ENCODE results near the gene DCUN1D4. TPM values are rescaled to one million over a fixed set of nuclear protein-coding genes. Genes with fewer than 3 reads are reported as not detected.

The DCUN1D4 gene
- total and polyA plus RNA-seq, 2 experiments from 2014 or later, result 18.0 to 28.2 TPM

GRCh38 chr4:51833236-51833635, 9.7 kb upstream of the DCUN1D4 start:
- Histone ChIP-seq H3K27ac (no peak overlapping the region), H3K4me1 (ENCODE audit: low read depth) (no peaks in the 10 kb centered on the region), H3K27me3 (no peaks in the 10 kb centered on the region), H3K36me3 (no peaks in the 10 kb centered on the region), H3K4me3 (no peak overlapping the region), H3K9me3 (ENCODE audit: low read depth) (no peaks in the 10 kb centered on the region)
- TF ChIP-seq CTCF (IDR thresholded peaks at IDR 0.05; ENCODE audit: low read depth, low read length), result no peak
- DNase-seq (ENCODE audit: low read depth in 1 of 2, low spot score in 1 of 2), result no peak

GRCh38 chr4:51835079-51835478, 7.9 kb upstream of the DCUN1D4 start:
- no peak overlapping the region for H3K27ac ChIP-seq
- H3K9me3 ChIP-seq (ENCODE audit: low read depth), result no peaks in the 10 kb centered on the region
- no peak overlapping the region for H3K4me3 ChIP-seq
- no peak for TF ChIP-seq CTCF (IDR thresholded peaks at IDR 0.05; ENCODE audit: low read depth, low read length)
- H3K27me3 ChIP-seq, result no peaks in the 10 kb centered on the region
- DNase-seq (ENCODE audit: low read depth in 1 of 2, low spot score in 1 of 2), result no peak
- H3K4me1 ChIP-seq (ENCODE audit: low read depth), result no peaks in the 10 kb centered on the region
- H3K36me3 ChIP-seq, result no peaks in the 10 kb centered on the region

GRCh38 chr4:51835855-51836254, 7.1 kb upstream of the DCUN1D4 start:
- Histone ChIP-seq H3K27me3 (no peaks in the 10 kb centered on the region), H3K9me3 (ENCODE audit: low read depth) (no peaks in the 10 kb centered on the region), H3K4me3 (no peak overlapping the region), H3K4me1 (ENCODE audit: low read depth) (no peaks in the 10 kb centered on the region), H3K36me3 (no peaks in the 10 kb centered on the region), H3K27ac (no peak overlapping the region)
- no peak for TF ChIP-seq CTCF (IDR thresholded peaks at IDR 0.05; ENCODE audit: low read depth, low read length)
- no peak for DNase-seq (ENCODE audit: low read depth in 1 of 2, low spot score in 1 of 2)

DNA sequence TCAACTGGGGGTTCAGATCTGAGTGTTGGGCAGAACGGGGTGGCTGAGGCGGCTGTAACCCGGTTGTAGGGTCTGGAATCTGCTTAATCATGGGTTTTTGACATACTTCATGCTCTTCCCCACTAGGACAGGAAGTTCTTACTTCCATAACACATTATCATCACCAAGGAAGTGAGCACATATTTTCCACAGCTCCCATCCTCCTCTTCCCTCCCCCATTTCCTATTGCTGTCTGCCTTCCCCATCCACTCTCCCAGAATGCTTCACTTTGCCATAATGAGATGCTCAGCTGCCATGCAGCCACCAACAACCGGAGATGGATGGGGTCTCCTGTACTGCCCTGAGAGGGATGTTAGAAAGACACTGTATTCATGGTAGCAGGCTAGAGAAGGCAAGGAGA, 6.4 kb upstream of the DCUN1D4 start:
- no peak overlapping the region for H3K4me3 ChIP-seq
- H3K27ac ChIP-seq, result no peak overlapping the region
- no peaks in the 10 kb centered on the region for H3K9me3 ChIP-seq (ENCODE audit: low read depth)
- DNase-seq (ENCODE audit: low read depth in 1 of 2, low spot score in 1 of 2), result peak in 1 of 2 donors; percentile 62
- no peak for TF ChIP-seq CTCF (IDR thresholded peaks at IDR 0.05; ENCODE audit: low read depth, low read length)
- no peaks in the 10 kb centered on the region for H3K4me1 ChIP-seq (ENCODE audit: low read depth)
- H3K36me3 ChIP-seq, result no peaks in the 10 kb centered on the region
- H3K27me3 ChIP-seq, result no peaks in the 10 kb centered on the region

DNA sequence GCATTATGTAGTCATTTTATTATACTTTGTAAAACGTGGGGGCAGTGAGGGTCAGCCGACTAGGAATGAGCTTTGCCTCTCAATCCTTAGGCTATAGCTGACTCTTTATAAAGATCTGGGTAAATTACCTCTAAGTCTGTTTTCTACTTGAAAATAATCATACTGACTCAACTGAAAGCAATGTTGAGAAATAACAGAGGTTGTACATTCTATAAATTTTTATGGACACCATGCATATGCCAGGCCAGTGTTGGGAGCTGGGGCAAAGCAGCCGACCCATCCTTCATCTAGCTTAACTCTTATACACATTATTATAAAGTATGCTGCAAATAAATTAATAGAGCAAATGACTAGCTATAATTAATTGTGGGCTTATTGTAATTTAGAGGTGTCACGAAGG, 2.2 kb upstream of the DCUN1D4 start:
- Histone ChIP-seq H3K27ac (no peak overlapping the region), H3K4me3 (no peak overlapping the region), H3K4me1 (ENCODE audit: low read depth) (peaks cover 7% of the 10 kb centered on the region), H3K9me3 (ENCODE audit: low read depth) (no peaks in the 10 kb centered on the region), H3K36me3 (no peaks in the 10 kb centered on the region), H3K27me3 (no peaks in the 10 kb centered on the region)
- DNase-seq (ENCODE audit: low read depth in 1 of 2, low spot score in 1 of 2), result no peak
- no peak for TF ChIP-seq CTCF (IDR thresholded peaks at IDR 0.05; ENCODE audit: low read depth, low read length)

GRCh38 chr4:51842167-51842553, 793 bp upstream of the DCUN1D4 start:
- Histone ChIP-seq H3K36me3 (no peaks in the 10 kb centered on the region), H3K4me1 (ENCODE audit: low read depth) (peaks cover 7% of the 10 kb centered on the region), H3K4me3 (peak overlapping the region; percentile 50), H3K9me3 (ENCODE audit: low read depth) (no peaks in the 10 kb centered on the region), H3K27ac (peak overlapping the region; percentile 72), H3K27me3 (no peaks in the 10 kb centered on the region)
- TF ChIP-seq CTCF (IDR thresholded peaks at IDR 0.05; ENCODE audit: low read depth, low read length), result no peak
- DNase-seq (ENCODE audit: low read depth in 1 of 2, low spot score in 1 of 2), result peak; percentile 14 to 42
